Epithelial cell of prostate (primary cell): ENCODE measurements around the gene DNAJC11.
"Not testable (repeated sequence)": the region's sequence is repeated elsewhere in the genome, so short reads cannot be mapped to it uniquely, and the experiment has no call there.

Source experiments
- DNase-seq: peaks from one replicate; pipeline ENCODE4 v3.0.0-alpha.2; 2011; ENCODE audit warnings: low read depth, low spot score
- H3K27ac ChIP-seq: fragments of 450-650 bp; 2 replicates; pipeline ENCODE4 v1.5.1; 2017; ENCODE audit warnings: mild to moderate bottlenecking

DNAJC11 gene

DNA sequence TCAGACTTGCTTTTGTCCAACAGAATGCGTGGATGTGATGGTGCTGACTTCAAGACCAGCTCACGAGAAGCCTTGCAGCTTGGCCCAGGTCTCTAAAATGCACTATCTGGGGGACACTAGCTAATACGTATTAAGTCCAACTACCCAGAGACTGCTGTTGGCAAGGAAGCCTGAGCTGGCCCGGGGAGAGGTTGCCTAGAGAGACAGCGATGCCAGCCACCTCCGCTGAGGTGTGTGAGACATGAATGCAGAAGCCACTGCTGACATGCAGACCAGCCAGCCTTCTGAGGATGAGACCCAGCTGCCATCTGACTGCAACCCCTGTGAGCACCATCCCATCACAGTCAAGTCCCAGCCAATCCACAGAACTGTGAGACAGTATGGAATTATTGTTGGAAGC is 44.5 kb downstream of the DNAJC11 start:
- no peak for DNase-seq
- no peak overlapping the region for H3K27ac ChIP-seq

DNA sequence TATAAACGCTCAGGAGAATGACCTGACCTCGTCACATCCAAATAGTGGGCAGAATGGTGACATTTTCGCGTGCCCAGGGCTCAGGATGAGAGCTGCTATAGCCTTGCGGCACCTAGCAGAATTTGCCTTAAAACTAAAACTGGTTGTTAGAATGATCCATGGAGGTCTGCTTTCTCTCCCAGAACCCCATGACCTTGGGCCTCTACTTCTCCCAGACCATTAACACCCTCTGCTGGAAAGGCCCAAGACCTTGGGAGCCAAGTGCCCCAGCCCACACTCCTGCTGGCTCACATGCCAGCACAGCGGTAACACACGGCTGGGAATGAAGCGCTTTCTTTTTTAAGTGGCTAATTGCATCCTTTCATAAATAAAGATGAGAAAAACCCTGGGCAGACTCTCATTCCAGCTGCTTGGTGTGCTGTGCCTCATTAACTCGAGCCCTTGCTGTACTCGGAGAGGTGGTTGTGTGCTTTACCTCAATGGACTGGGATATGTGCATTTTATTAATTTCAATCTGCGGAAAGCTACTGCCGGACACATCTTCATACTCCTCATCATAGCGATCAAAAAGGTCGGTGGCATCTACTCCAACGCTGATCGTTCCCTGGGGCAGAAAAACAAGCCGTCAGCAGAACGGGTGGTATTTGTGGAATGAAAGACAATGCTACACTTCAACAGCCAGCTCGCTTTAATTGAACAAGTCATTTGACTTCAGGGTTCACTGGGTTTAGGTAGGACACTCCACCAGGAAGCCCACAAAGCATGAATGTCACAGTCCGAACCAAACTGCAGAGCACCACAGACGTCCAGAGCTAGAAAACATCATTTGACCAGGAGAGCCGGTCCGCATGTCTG is 48.0 kb downstream of the DNAJC11 start:
- no peak for DNase-seq
- H3K27ac ChIP-seq, result no peak overlapping the region

DNA sequence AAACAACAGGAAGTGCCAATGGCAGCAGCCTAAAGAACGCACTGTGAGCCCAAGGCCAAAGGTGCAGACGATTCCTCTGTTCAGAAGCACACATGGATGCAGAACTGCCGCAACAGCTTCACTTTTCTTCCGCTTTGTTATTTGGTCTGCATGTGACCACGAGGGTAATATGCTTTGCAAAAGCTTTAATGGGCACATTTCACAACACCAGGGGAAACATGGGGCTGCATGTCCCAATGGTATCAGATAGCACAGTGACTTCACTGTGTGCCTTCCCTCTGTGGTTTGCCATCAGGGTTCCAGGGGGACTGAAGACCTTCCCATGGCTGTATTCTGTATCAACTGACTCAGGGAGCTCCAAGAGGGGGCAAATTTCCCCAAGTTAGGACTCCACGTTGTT is 48.6 kb downstream of the DNAJC11 start:
- no peak for DNase-seq
- H3K27ac ChIP-seq, result no peak overlapping the region

DNA sequence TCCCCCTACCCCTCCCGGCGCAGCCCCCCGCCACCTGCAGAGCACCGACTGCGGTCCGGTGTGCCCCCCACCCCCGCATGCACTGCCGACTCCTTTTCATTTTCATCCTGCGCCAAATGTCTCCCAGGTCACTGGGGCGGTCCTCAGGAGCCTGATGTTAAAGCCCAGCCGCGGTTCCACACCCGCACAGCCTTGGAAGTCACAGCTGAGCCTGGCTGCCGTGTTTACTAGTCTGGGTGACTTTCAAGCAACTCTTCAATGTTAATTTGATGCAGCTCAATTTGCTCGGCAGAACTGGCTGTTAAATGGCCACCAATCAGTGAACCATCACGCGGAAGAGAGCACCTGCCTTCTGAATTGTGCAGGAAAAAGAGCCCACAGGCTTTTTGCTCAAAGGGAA is 49.7 kb downstream of the DNAJC11 start:
- H3K27ac ChIP-seq, result no peak overlapping the region
- DNase-seq, result no peak

DNA sequence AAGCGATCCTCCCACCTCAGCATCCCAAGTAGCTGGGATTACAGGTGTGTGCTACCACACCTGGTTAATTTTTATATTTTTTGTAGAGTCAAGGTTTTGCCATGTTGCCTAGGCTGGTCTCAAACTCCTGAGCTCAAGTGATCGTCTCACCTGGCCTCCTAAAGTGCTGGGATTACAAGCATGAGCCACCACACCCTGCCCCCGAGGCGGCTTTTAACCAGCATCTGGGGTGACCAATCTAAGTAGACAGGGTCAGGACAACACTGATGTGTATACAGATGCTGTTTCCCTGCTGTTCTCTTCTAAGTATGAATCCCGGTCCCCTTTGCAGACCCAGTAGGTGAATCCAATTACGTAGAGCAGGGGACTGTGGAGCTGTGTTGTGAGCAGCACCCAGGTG is 53.1 kb downstream of the DNAJC11 start:
- no peak overlapping the region for H3K27ac ChIP-seq
- no peak for DNase-seq

DNA sequence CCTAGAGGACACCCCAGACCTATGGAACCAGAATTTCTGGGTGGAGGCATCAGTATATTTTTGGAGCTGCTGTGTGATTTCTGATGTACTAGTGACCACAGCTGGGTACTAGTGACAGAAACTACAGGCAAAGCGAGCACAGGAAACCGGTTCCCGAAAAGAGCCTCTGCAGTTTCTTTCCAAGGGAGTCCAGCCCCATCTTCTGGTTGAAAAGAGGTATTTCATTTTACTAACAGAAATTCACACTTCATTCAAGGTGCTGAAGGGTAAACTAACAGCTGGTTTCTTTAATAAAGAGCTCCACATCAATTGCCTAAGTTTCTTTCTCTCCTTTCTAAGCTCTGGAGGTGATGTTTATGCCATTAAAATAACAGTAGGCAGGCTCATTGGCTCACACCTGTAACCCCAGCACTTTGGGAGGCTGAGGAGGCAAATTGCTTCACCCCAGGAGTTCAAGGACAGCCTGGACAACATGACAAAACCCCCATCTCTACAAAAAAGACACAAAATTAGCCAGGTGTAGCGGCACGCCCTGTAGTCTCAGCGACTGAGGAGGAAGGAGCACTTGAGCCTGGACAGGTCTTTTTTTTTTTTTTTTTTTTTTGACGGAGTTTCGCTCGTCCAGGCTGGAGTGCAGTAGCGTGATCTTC is 55.0 kb downstream of the DNAJC11 start:
- no peak overlapping the region for H3K27ac ChIP-seq
- no peak for DNase-seq

DNA sequence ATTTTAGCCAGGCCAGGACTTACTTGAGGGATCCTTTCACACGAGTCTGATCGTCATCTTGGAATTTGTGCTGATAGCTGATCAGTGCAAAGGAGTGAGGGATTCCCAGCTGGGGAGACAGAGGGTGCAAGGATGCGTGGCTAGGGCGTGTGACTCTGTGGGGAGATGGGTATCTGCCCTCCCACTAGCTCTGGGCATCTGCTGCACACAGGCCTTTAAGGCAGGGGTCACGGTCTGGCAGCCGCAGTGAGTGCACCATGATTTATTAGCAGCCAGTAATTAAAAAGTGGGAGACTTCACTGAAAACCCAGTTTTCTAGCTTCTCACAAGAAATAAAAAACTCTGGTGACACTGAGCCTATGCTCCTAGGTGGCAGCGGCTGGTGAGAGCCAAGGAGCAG is 56.6 kb downstream of the DNAJC11 start:
- no peak for DNase-seq
- H3K27ac ChIP-seq, result no peak overlapping the region

DNA sequence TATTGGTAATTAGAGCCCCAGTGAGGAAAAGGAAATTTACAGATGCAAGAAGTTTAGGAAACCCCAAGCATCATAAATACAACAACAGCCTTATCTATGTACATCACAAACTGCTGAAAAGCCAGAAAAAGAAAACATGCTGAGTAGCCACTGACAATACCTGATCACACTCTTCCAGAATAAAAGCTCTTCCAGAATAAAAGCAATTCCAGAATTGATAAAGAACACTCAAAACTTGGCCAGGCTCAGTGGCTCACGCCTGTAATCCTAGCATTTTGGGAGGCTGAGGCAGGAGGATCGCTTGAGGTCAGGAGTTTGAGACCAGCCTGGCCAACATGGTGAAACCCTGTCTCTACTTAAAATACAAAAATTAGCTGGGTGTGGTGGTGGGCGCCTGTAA is 60.7 kb downstream of the DNAJC11 start:
- DNase-seq, H3K27ac ChIP-seq: not testable (repeated sequence)

DNA sequence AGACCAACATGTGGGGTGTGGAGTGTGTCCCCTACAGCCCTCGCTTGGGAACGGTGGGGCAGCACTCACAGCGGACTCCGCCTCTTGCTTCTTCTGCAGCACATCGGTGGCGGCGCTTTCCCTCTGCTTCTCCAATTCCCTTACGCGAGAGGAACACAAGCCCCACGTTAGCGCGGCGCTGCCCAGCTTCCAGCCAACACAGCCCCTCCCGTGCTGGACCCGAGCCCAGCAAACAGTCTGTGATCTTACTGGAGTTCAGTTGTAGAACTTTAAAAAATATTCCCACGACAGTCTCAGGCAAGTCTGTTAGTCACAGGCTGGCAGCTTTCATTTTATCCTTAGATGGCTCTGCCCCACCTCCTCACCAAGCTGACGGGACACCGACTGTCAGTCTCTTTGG is 63.4 kb downstream of the DNAJC11 start:
- no peak overlapping the region for H3K27ac ChIP-seq
- no peak for DNase-seq

DNA sequence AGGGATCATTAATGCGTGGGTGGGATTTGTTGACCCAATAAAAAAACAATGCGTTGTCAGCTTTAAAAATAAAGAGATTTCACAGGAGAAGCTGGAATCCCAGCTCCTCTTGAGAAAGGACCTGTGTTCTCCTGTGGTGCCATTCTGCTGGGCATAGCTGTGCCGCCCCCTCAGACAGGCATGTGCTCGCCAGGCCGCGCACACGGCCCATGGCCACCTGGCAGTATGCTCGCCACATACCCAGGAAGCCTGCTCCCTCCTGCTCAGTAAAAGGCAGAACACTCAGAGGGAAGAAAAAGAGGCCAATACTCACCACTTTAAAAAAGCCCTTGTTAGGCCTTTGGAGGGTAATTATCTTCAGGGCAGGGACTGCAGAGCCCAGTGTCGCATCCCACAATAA is 63.8 kb downstream of the DNAJC11 start:
- H3K27ac ChIP-seq, result no peak overlapping the region
- DNase-seq, result no peak

DNA sequence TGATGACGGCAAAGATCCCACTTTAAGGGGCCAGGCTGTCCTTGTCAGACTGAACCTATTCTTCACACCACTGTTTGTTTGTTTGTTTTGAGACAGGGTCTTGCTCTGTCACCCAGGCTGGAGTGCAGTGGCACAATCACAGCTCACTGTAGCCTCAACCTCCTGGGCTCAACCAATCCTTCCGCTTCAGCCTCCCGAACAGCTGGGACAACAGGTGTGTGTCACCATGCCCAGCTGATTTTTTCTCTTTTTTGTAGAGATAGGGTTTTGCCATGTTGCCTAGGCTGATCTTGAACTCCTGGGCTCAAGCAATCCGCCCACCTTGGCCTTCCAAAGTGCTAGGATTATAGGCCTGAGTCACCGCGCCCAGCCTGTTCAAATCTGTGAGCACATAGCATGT is 64.8 kb downstream of the DNAJC11 start:
- not testable (repeated sequence) for DNase-seq, H3K27ac ChIP-seq

DNA sequence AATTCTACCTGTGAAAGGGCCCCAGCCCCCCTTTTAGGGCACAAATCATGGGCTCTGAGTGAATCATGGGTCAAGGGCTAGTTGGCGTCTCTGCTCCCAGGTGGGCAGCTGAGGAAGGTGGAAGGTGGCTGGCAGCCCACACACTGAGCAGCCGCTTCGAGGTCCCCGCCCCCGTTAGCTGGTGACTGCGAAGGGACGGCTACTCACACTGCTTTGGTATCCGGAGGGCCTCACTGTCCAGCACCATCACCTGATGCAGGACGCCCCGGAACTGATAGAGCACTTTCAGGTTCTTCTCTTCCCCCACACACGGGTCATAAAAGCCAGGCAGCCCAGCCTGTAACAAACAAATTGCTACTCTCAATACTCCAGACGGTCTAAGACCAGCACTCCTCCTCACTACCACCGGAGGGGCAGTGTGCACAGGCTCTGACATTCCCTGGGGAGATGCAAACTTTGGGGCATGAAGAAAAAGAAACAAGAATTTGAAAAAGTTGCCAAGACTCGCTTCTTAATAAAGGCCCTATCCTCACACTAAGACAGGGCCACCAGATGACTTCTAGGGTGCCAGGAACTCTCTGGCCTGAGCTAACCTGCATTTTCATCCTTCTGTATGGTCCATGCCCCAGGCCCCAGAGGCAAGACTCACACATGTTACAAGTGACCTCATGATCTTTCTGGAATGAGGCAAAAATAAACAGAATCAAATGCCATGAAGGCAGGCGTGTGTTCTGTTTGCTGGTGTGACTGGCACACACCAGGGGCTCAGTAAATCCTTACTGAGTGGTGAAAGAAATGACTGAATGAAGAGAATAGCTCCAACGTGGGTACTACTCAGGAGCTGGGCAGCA is 65.5 kb downstream of the DNAJC11 start:
- no peak overlapping the region for H3K27ac ChIP-seq
- DNase-seq, result no peak

DNA sequence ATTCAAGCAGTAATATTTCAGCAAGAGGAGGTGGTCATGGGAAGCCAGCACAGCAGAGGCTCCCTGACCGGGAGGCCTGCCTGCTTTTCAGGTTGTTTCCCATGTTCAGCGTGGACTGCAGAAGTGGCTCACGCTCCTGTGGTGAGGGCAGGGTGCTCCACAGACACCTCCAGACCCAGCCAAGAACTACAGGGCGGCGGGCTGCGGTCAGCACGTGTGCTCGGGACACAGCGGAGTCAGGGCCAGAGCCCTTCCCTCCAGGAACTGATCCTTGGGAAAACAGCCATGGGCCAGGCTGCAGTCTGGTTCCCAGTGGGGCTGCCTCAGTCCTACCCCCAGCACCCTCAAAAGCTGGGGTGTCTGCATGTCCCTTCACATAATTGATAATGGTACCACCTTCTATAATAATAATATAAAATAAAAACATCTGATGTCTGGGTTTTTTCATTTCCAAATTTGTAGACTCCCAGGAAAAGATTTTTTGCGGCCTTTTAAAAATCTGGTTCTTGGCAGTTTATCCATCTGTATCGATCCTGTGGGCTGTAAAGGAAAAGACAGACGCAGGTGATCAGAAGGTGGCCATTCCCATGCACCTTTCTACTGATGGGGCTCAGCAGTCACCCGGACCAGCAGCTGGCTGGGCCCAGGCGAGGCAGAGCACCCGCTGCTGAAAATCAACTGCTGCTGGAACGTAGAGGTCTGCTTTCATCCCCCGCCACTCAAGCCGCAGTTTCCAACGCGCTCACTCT is 66.3 kb downstream of the DNAJC11 start:
- DNase-seq, result no peak
- H3K27ac ChIP-seq, result no peak overlapping the region

DNA sequence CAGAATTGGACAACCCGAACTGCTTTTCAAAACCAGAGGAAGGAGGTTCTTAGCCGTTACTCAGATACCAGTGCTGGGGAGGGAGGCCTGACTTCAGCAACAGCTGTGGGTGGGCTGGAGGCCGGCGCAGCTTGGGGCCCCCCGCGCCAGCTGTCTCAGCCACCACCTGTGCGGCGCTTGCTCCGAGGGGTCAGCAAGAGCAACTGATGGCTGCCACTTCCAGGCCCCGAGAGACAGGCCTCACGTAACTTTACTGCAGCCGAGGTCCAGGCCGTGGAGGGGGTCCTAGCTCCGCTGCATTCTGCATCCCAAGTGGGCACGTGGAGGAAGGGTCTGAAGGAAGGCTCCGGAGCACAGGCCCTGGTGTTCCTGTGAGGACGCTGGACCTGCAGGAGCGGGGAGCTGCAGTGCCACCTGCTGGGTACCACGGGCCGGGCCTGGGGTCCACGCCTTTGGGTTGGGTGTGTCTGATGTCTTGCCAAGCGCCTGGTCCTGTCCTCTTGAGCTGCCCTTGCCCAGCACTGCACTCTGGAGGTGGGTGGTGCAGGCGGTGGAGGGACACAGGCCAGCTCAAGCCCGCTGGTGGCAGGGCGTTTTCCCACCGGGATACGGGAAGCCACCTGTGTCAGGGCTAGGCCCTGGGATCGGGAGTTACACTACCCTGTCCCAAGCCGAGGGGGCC is 67.1 kb downstream of the DNAJC11 start:
- no peak overlapping the region for H3K27ac ChIP-seq
- no peak for DNase-seq

DNA sequence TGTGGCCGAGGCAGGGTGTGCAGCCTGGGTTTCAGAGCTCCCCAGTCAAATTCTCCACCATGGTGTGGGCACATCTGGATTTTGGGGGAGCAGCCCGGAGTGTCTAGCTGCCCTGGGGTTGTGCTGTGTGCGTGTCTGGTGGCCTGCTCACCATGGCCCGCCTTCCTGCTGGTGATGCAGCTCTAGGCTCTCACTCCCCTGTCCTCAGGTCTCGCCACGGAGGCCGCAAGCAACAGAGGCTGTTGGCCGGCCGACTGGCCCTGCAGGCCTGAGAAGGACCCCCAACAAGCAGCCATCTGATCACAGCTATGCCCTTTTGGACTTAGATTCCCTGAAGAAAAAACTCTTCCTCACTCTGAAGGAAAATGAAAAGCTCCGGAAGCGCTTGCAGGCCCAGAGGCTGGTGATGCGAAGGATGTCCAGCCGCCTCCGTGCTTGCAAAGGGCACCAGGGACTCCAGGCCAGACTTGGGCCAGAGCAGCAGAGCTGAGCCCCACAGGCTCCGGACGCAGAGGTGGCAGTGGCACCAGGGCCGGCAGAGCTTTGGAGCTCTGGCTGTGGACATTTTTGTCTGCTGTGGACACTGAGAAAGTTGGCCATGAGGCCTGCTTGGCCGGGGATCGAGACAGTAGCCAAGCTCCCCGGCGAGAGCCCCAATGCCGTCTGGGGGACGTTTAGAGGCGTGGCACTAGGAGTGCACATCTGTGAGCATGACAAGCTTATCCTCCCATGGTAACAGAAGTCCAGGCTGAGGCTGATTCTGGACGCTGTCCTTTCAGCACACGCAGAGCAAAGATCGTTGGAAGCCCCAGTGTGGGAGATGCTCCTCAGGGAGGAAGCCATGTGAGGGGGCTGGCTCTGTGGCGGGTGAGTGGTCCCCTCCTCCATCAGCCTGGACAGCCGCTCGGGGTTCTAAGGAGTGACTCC is 68.8 kb downstream of the DNAJC11 start:
- H3K27ac ChIP-seq, result no peak overlapping the region

DNA sequence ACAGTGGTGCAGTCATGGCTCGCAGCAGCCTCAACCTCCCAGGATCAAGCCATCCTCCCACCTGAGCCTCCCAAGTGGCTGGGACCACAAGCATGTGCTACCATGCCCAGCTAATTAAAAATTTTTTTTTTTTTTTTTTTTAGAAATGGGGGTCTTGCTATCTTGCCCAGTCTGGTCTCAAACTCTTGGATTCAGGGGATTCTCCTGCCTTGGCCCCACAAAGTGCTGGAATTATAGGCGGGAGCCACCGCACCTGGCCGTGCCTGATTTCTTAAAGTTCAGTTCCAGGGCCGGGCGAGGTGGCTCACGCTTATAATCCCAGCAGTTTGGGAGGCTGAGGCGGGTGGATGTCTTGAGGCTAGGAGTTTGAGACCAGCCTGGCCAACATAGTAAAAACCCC is 70.6 kb downstream of the DNAJC11 start:
- no peak for DNase-seq
- no peak overlapping the region for H3K27ac ChIP-seq

More for the DNA sequence above, 68.8 kb downstream of the DNAJC11 start:
- DNase-seq, result no peak

DNA sequence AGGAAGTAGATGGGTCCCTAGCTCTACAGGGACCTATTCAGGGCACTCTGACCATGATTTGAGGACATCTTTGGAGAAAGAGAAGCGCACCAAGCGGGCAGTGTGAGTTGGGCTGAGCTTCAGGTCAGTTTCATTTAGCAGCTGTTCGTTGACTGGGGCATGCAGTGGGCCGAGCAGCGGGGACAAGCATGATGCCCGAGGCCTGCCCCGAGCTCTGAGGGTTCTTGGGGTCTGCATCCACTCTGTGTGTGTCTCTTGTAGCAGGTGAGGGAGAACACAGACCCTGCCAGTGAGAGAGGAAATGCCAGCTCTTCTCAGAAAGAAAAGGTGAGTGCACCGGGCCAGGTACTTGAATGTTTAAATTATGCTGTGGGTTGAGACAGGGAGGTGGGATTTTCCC is 71.6 kb downstream of the DNAJC11 start:
- H3K27ac ChIP-seq, result no peak overlapping the region
- DNase-seq, result no peak

DNA sequence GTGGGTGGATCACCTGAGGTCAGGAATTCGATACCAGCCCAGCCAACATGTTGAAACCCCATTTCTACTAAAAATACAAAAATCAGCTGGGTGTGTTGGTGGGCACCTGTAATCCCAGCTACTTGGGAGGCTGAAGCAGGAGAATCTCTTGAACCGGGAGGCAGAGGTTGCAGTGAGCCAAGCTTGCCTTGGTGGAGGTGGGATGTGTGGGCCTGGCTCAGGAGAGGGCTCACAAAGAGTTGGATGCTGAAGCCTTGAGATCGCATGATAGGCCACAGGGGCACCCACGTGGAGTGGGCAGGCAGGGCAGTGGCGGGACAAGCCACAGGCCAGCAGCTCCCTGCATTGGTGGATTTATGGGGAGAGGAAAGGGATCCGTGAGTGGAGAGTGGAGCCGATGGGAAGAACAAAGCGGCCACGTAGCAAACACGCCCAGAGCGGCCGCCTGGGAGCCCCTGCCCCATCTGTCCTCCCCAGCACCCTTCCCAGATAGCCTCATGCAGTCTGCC is 72.6 kb downstream of the DNAJC11 start:
- no peak for DNase-seq

More for the DNA sequence above, 72.6 kb downstream of the DNAJC11 start:
- no peak overlapping the region for H3K27ac ChIP-seq
